GM19239 (cell line): Measurements from ENCODE around the gene SERPINA1.
"Not testable (repeated sequence)": the region's sequence is repeated elsewhere in the genome, so short reads cannot be mapped to it uniquely, and the experiment has no call there.

Experiments
- DNase-seq: peaks from one replicate; pipeline ENCODE4 v3.0.0; 2011; ENCODE audit warnings: low spot score; ENCODE audit not compliant: insufficient read length
- FAIRE-seq: peaks from 2 replicates; lab custom pipeline; 2011; peaks lifted over from hg19 to GRCh38; lab: Jason Lieb, UNC

The SERPINA1 gene

DNA sequence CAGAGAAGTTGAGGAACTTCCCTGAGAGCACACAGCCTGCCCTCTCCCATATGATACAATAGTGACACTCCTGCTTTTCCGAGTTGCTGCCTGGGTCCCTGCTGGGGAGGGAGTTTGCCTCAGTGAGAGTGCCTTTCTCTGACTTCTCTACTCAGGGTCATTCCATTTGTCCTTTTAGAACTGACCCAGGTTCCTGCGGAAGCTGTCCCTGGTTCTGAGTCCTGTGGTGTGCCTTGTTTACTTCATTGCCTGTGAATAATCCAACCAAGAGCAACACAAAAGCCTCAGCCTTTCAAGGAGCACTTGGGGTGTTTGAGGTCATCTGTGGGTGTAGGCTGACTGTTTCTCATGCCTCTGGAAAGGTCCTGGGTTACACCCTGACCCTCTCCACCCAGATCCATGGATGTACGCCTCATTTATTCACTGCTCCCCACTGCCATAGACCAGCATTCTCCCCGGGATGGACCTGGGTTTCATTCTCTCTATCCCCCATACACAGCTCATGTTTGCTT is 13.6 kb downstream of the SERPINA1 start:
- FAIRE-seq = no peak
- no peak for DNase-seq

DNA sequence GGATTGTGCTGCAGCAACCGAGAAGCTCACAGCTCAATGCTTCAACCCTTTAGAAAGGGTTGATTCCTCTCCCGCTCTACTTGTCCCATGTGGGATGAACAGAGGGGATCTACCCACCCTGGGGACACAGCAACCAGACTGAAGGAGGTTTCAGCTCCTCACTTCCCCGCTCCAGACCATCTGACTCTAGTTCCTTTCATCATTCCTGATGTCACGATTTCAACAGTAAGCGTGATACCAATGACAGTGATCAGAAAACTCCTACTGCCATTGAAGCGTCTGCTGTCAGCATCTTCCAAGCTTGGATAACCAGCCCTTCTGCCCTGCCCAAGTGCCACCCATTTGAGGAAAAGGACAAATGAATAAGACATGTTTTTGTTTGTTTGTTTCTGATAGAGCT is 14.3 kb downstream of the SERPINA1 start:
- no peak for FAIRE-seq
- DNase-seq = no peak

DNA sequence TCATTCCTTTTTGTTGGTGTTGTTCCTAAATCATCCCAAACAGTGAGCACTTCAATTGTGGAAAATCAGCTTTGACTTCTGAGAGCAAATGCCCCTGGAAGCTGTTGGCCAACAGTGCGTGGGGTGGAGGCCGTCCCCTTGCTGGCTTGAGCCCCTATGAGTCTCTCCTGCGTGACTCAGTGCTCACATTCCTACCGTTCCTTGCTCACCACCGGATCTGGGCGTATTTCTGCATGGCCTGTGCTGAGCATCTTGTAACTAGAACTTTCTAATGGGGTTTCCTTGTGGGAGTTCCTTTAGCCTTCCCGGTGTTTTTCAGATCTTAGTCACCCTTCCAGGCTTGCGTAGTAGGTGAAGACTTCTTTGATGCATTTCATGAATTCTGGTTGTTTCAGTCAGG is 14.7 kb downstream of the SERPINA1 start:
- no peak for DNase-seq
- FAIRE-seq = no peak

DNA sequence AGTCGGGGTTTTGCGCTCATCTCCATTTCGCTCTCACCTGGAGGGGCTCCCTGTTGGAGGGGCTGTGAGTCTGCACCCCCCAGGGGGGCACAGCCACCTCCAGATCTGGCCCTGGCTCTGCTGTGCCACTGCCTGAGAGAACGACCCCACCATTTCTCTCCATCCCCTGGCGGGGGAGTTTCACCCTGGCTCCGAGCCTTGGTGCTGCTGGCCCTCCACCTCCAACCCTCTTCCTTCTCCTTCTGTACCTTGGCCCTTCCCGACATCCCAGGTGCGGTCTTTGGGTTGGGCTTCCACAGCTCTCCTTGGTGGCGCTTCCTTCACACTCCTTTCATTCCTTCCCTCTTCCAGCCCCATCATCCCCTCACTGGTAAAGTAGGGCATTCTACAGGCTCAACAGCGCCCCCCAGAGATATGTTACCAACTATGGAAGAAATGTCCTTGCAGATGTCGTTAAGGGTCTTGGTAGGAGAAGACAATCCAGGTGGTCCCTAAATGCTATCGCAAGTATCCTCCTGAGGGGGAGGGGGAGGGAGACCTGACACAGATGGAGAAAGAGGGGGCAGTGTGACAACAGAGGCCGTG is 16.3 kb downstream of the SERPINA1 start:
- DNase-seq (no peak), FAIRE-seq (no peak)

DNA sequence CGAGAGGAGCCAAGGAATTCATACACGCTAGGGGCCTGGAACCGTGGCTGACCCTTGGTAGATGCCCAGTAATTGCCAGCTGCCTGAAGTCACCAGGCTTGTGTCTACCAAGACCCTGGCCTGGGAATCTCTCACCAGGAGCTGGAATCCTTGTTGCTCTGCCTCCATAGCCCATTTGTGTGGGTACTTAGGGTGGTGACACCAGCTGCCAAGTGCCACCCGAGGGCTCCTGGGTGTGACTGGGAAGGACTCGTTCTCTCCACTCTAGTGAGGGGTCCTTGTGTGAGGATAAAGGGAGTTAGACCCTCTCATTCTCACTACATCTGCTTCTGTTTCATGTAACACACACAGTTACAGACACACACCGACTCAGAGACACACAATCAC is 17.9 kb downstream of the SERPINA1 start:
- no peak for FAIRE-seq
- no peak for DNase-seq

DNA sequence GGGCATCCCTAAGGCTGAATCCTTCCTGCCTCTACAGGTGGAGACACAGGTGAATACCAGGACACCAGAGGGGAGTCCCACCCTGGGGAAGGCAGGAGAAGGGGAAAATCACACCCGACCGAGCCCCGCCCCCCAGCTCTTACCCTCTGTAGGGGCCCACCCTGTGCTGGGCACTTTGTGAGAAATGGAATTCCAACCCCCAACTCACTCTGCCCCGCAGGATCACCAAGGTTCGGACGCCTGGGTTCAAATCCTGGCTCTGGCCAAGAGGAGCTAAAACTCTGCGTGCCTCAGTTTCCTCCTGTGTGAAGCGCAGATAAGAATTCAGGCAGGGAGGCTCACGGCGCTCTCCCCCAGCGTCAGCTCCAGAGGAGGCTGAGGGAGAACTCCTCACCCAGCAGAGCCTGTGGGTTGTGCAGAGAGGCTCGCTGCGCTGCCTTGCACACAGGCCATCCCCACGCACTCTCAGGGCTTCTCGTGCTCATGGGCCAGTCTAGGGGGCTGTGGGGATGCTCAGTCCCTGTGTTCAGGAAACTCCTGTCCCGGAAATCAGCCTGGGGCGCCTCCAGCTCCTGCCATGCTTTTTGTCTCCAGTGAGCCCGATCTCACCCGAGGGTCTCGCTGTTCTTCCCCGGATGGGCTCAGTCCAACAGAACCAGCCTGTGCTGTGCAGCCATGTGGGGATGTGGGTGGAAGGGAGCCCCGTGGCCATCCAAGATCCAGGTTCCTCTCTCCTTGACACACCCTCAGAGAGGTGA is 18.5 kb downstream of the SERPINA1 start:
- not testable (repeated sequence) for FAIRE-seq, DNase-seq

DNA sequence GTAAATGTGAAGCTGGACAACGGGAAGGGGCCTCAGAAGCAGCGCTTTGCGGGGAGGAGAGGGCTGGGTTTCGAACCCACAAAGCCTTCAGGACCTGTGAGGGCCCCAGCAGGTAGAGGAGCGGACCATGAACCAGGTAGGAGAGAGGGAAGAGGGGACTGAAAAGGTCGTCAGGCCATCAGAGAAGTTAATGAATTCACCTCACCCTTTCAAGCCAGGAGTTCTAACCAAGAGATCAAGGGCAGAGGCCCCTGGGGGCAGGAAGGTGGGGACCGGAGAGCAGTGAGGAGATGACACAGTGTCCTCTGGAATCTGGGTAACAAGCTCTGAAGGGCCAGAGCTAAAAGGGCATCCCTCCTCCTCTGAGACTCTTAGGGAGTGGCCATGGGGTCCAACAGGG is 19.4 kb downstream of the SERPINA1 start:
- no peak for FAIRE-seq
- DNase-seq = no peak

DNA sequence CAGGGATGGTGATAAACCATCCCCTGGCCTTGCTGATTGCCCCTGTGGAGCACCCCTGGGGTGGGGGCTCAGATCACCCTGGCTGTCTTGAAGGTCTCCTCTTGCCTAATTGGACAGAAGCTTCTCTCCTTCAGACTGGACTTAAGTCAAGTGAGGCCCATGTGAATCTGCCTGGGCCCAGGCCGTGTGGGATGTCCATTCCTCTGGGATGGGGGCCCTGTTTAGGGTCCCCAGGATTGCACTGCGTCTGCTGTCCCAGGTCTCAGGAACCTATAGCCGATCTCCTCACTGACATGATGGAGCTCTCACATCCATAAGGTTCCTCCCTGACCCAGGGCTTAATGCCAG is 20.2 kb downstream of the SERPINA1 start:
- DNase-seq (no peak), FAIRE-seq (no peak)

DNA sequence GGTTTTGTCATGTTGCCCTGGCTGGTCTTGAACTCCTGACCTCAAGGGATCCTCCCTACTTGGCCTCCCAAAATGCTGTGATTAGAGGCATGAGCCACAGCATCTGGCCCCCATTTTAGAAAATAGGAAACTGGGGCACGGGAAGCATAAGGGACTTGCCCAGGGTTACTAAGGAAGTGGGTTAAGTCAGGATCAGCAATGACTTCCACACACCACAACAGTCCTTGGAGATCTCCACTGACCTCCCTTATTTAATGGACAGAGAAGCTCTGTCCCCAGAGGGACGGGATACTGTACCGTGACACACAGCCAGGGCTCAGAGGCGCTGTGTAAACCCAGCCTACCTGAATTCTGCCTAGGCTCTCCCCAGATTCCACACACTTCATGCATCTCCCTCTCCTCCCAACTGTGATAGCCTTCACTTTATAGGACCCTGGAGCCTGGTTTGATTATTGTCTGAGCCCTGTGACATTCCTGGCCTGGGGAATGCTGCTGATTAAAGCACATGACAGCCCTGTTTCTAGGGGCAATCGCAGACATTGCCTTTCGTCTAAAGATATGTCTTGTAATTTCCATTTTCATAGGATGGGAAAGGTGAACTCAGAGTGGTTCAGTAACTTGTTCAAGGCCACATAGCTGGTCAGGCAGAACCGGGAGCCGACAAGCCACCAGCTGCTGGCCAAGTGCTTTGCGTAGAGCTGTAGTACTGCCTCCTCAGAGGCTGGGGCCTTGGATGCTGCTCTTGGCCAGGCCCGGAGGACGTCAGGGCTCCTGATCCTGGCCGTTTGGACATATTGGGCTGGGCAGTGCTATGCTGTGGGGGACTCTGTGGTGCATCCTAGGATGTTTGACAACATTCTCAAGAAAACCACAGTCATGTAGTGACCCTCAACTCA is 20.8 kb downstream of the SERPINA1 start:
- DNase-seq = no peak
- no peak for FAIRE-seq

DNA sequence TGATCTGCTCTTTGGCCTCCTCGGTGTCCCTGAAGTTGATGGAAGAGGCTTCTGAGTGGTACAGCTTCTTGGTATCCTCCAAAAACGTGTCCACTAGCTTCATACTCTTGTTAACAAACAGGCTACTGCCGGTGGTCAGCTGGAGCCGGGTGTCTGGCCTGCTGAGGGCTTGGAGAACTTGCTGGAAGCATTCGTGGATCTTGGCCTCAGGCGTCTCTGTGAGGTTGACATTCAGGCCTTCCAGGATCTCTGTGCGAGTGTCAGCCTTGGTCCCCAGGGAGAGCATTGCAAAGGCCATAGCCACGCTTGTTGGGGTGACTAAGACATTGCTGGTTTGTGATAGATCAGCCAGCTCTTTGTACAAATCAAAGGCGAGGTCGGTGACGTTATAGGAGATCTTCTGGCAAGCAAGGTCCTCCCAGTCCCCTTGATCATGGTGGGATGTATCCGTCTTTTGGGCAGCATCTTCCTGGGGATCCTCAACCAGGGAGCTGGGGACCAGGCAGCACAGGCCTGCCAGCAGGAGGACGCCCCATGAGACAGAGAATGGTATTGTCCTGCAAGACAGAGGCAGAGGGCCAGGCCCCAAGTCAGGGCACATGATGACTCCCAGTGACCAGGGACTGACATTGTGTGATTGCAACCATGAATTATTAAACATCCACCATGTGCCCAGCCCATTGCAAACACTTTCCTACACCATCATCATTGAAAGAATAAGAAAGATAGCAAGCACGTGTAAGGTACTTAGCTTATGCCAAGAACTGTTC is 22.1 kb downstream of the SERPINA1 start, which contains the start of gene SERPINA2:
SERPINA2 (minus strand) TSS at position 553 of the 770 bp plus-strand sequence.
- no peak for FAIRE-seq
- no peak for DNase-seq

DNA sequence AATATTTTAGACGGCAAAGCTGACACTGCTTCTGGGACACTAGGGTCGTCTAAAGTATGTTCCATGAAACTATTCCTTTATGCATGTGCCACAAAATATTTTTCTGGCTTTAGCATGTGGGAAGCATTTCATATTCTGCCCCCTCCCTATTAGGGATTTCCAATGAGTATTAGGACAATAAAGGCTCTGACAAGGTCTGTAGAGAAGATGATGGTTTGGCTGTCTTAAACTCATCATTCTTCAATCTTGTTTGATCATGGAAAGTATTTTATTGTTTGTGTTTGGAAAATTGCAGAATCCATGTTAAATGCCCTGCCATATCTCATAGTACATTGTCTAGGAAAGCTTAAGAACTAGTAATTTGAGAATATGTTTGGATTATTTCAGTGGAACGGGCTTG is 22.8 kb downstream of the SERPINA1 start:
- DNase-seq (no peak), FAIRE-seq (no peak)

DNA sequence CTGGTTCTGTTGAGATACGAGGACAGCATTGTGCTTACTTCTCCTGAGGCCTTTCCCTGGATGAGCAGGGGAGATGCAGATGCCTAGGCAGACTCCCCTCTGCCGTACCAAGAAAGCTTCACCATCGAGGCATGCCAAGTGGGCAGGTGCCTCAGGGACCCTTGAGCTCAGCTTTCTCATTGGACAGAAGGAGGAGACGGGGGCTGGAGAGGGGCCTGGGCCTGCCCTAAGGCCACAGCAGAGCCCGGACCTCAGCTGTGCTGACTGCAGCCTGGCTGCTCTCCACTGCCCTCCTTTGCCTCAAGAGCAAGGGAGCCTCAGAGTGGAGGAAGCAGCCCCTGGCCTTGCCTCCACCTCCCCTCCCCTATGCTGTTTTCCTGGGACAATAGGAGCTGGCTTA is 23.4 kb downstream of the SERPINA1 start:
- FAIRE-seq (no peak), DNase-seq (no peak)

DNA sequence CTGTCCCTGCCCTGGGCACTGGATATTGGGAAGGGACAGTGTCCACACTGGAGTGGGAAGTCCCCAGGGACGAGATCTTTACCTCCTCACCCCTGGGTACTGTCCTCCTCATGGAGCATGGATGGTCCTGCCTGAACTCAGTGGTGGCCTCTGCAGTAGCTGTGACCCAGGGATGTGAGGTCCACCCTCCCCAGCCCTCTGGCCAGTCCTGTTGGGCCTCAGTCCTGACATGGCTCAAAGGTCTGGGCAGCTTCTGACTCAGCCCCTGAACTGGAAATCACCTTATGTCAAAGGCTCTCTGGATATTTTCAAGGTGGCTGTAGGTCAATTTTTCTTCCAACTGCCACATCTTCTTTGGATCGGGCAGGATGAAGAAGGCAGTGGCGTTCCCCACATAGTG is 24.4 kb downstream of the SERPINA1 start:
- no peak for DNase-seq
- no peak for FAIRE-seq

DNA sequence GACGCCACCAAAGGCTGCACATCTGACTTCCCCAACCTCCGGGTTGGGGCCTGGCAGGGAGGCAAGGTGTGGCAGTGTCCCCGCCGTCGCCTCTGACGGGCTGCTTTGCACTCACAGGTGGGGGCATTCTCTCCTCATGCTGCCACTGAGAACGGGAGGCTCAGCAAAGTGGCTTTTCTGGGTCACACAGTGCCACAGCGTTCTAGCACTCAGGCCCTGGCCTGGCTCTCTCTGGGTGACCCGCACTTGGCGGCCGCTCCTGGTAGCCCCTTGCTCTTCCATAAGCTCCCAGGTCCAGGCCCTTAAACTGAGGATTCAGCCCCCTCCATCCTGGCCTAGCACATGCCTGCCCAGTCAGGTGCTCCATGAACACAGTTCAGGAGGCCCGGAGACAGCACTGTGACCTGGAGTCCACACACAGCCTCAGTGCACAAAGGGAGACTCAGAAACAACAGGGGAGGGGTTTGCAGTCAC is 25.2 kb downstream of the SERPINA1 start:
- DNase-seq (no peak), FAIRE-seq (no peak)

DNA sequence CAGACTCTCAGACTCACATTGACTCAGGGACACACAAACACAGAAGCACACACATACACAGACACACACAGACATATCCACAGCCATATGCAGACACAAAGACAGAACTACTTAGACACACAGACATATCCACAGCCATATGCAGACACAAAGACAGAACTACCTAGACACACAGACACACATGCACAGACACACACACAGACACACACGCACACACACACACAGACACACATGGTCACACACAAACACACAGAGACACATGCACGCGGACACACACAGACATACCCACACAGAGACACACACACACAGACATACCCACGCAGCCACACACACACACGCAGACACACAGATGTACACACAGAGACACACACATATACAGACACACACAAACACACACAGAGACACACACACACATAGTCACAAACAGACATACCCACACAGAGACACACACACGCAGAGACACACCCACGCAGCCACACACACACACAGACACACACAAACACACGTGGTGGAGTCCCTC is 25.7 kb downstream of the SERPINA1 start:
- FAIRE-seq (no peak), DNase-seq (no peak)

DNA sequence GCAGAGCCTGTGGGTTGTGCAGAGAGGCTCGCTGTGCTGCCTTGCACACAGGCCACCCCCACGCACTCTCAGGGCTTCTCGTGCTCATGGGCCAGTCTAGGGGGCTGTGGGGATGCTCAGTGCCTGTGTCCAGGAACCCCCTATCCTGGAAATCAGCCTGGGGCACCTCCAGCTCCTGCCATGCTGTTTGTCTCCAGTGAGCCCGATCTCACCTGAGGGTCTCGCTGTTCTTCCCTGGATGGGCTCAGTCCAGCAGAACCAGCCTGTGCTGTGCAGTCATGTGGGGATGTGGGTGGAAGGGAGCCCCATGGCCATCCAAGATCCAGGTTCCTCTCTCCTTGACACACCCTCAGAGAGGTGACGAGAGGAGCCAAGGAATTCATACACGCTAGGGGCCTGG is 26.7 kb downstream of the SERPINA1 start:
- no peak for DNase-seq
- FAIRE-seq = no peak

DNA sequence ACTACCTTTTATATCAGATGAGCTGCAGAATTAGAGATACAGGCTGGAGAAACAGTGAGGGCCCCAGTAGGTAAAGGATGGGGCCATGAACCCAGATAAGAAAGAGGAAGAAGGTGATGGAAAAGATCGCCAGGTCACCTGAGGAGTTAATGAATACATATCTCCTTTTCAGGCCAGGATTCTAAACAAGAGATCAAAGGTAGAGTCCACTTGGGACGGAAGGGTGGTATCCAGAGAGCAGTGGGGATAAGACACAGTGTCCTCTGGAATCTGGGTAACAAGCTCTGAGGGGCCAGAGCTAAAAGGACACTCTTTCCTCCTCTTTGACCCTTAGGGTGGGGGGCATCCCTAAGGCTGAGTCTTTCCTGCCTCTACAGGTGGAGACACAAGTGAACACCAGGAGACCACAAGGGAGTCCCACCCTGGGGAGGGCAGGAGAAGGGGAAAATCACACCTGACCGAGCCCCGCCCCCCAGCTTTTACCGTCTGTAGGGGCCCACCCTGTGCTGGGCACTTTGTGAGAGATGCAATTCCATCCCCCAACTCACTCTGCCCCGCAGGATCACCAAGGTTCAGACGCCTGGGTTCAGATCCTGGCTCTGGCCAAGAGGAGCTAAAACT is 27.3 kb downstream of the SERPINA1 start:
- DNase-seq (no peak), FAIRE-seq (no peak)

DNA sequence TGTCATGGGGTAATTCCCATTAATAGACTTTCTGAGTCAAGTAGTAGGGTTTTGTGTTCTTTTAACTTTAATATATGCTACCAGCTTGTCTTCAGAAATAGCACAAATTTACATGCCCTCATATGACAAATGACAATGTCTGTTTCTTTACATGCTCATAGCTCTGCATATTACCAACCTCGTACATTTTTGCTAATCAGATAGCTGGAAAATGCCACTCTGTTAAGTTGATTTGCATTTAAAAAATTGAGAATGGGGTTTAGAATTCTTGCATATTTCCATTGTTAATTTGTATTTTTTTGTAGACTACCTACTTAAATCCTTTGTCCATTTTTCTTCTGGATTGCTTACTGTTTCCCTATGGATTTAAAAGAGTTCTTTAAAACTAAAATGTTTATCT is 31.2 kb downstream of the SERPINA1 start:
- DNase-seq (no peak), FAIRE-seq (no peak)

DNA sequence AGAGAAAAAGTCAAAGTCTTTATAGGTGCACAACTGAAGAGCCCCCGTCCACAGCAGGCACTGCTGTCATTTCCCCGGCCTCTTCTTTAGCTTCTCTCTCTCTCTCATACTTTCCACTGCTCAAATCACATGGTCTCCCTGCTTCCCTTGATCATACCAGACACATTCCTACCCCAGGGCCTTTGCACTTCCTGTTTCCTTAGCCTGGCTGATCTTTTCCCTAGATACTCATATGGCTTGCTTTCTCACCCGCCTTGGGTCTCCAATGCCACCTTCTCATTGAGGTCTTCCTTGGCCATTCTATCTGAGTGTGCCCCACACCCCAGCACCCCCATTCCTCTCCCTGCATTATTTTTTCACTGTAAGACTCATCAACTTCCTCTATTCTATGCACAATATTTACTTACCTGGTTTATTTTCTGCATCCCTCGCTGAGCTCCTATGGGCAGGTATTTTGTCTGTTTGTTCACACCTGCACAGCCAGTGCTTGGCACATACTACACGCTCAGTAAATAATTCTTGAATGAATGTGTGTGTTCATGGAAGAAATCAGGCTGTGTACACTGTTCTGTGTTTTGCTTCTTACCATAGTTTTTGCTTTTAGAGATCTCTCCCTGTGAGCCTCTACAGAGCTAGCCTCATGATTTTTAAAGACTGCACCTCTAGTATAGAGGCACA is 31.9 kb downstream of the SERPINA1 start:
- no peak for DNase-seq
- FAIRE-seq = no peak
